Left cardiac atrium (tissue), 4 donors: Measurements from ENCODE around the gene MAPK1. TPM values are rescaled to one million over a fixed set of nuclear protein-coding genes. Genes with fewer than 3 reads are reported as not detected.
"Not testable (repeated sequence)": the region's sequence is repeated elsewhere in the genome, so short reads cannot be mapped to it uniquely, and the experiment has no call there.

ENCODE experiments used
- ATAC-seq, 2 donors: fragments of 200-7000 bp; cut with Tn5 transposase; one replicate each; pipeline ENCODE4 v1.9.1; 2020; ENCODE audit warnings: mild to moderate bottlenecking in 2 of 2, moderate library complexity in 2 of 2
- DNase-seq: peaks from one replicate; pipeline ENCODE4 v3.0.0-alpha.2; 2020
- intact Hi-C, 2 donors: fragments of 100-400 bp; cut with DNase I; formaldehyde crosslinking; loops; one replicate each; pipeline versions ENCODE4 v1.14.1 to v1.15.1; 2022 to 2023
- total RNA-seq, 2 donors: library from RNA; stranded (reverse); fragmentation: NEBNext Ultra II Directional; extraction: Animal tissue kit (Norgen Biotek cat#: 25700); gene quantifications; one replicate each; pipeline ENCODE4 v1.2.1, GENCODE V29; 2021
- donor health status: DM: no; HTN: yes; CAD: no.
- donor health status: DM: no; HTN: yes; CAD: no; lungs with severe emphysema.
- donor health status: DM: yes; HTN: yes; CAD: no.
- donor health status: Dilated cardiomyopathy.

Gene MAPK1
- total RNA-seq, 2 donors from 2014 or later = 98.3 to 104 TPM

DNA sequence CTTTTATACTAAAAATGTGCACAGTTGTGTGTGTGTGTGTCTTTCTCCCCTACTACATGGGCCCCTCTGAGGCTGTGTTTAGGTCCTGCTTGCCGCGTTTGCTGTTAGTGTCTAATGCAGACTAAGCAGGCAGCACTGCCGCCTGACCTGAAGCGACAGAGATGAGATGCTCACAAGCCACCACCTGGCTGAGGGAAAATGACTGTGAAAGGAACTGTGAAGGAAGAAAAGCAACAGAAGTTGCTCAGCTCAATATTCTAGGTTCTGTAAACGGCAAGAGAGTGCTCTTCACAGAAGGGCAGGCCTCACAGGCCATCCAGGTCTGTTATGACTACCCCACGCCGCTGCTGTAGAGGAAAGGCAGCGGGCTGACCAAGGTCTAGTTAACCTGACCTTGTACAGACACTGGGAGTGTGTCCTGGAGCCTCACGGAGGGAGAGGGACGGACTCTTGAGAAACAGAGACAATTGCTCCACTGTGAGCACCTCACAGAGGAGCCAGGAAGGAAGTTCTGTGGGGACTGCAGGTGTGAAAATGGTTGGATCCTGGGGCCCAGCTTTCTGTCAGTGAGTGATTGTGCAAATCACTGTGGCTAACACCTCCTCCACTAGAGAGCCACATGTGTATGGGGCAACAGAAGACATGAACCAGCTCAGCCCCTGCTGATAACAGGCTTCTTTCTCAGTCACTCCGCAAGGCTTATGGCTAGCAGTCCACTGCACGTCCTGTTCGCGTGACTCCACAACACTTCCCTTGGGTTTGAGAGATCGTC is 100.6 kb downstream of the MAPK1 start:
- intact Hi-C loops = no loop called here
- ATAC-seq = peak; percentile 41 to 77
- DNase-seq = no peak

DNA sequence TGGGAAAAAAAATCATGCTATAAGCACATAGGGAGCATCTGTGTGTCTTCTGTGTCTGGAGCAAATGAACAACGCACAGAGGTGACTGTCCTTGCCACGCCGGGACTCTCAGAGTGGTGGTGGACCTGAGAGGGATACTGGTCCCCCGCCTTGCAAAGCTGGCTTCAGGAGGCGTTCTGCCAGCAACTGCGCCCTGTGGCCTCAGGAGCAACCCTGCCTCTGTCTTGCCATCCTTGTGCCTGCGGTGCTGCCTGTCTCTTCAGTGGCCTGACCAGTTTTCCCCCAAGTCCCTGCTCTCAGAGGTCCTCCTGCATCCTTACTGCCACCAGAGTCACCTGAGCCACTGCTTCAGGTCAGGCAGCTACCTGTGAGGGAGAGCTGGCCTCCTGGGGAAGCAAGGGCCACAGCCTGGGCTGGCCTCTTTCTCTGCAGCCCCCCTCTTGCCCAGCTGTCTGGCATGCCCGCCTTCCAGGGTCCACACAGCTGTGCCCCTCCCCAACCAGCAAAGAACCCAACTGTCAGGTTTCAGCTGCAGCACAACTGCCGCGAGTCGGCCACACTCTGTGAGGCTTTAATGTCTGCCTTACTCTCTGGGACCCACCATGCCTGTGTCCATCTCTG is 101.4 kb downstream of the MAPK1 start:
- intact Hi-C loops = no loop called here
- DNase-seq (no peak), ATAC-seq (no peak)

DNA sequence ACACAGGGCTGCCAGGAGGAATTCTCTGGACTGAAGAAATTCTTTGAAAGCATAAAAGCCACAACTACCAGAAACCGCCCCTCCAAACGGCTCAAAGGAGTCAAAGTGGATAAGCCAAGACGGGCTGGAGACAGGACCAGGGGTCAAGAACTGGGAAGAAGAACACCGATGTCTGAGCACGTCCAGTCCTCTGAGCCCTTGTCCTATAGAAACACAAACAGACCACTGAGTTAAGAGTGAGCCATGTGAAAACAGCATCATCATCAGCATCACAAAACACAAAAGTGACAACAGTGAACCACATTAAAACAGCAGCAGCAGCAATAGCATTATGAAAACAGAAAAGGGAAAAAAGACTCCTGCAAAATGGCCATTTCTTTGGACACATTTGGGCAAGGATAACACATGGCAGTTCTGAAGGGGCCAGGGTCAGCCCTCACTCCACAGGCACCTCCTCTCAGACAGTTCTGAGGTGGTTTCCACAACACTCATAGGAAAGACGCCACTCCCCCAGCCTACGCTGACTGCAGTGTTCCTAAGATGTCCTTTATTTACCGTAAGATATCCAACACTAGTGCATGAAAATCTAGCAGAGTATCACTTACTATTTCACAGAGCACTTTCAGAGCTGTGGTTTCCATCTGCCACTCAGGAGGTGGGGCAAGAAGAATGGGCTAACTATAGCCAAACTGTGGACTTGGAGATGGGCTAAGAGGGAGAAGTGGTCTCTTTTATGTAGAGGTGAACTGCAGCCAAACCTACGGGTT is 103.2 kb downstream of the MAPK1 start:
- DNase-seq (no peak), ATAC-seq (no peak)
- intact Hi-C loops = no loop called here

DNA sequence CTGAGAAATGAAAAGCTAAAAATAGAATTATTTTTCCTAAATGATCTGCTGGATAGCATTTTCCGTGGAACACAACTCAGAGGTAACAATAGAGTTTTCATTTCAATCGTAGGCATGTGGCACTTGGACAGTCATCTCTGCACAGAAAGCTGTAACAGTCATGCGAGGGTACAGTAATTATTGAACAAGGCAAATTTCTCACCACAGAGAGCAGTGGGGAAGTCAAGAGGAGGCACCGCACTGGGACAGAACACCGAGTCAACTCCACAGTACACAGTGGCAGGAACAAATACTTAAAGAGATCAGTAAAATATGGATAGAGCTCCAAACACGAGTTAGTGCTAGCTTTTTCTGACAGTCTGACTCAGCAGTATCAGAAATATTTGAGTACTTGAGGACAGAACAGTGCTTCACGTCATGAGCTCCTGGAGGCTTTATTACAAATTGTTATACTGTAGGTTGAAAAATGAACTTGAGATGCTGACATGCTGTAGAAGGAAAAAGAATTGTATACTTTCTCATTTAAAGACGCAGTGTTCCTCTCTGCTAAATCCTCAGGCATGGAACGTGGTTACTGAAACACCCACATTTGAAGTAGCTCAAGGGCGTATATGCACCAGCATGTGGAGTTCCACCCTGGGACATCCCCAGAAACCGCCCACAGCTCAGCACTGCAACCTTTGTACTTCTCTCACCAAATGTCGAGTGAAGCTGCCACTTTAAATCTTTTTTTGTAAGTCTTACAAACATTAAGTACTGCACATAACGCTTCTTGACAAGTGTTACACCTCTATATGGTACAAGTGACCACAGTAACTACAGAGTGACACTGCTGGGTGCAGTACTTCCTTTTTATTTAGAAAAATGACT is 104.5 kb downstream of the MAPK1 start:
- DNase-seq (no peak), ATAC-seq (no peak)
- intact Hi-C loops = no loop called here

DNA sequence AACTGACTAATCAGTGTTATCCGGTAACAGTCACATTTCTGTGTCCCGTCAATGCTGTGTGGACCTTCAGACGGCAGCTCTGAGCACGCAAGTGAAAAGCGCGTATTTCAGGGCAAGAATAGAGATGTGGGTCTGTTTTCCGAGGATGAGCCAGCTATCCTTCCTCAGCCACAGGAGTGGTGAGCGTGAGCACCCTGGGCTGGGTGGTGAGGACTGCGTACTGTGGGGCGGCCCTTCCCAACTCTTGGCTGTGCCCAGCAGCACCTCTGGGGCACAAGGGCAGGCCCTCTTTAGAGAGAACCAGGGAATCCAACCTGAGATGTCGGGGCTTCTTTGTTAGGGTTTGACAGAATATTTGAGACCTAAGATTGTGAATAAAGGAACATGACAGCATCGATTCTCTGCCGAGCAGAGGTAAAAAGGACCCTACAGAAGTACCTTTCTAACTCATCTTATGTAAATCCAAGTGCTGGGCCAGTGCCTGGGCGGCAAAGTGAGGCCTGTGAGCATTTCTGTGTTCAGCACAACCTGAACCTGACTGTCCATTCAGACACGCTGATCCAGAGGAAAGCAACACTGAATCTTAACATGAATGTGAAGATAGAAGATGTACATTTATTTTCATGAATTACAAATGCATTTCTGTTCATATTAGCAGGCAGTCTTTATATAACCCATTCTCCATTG is 105.3 kb downstream of the MAPK1 start:
- ATAC-seq = no peak
- no peak for DNase-seq
- intact Hi-C loops = no loop called here

DNA sequence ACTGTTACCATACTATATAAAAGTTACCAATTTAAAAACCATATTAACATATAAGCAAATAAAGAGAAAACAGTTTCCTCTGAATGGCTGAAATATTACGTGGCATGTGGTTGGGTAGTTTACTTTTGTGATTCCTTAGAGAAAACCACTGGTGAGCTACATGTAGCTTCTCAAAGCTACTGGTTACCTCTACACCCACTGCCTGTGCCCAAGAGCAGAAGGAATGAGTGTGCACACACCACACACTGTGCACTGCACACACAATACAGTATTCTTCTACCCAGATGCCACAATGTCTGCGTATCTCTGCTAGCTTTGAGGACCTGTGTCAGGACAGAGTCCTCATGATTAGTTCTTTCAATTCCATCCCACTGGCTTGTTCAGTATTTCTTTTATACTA is 106.4 kb downstream of the MAPK1 start:
- ATAC-seq (no peak), DNase-seq (no peak)
- intact Hi-C loops = no loop called here

DNA sequence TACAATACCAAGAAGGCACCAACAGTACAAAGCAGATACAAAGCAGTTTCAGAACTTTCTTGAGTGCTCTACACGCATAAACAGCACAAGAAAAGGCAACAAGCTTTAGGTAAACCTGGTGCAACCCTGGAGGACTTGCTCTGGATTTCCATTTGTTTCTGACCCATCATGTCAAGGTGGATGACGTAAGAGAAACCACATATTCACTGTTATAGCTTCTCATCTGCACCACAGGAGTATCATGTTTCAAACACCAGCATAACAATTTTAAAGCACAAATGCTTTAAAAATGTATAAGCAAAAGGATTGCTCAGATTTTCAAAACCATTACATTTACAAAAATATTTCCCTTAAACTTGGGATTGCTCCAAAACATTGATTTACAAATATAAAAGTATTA is 106.8 kb downstream of the MAPK1 start:
- intact Hi-C loops = no loop called here
- ATAC-seq (no peak), DNase-seq (no peak)

DNA sequence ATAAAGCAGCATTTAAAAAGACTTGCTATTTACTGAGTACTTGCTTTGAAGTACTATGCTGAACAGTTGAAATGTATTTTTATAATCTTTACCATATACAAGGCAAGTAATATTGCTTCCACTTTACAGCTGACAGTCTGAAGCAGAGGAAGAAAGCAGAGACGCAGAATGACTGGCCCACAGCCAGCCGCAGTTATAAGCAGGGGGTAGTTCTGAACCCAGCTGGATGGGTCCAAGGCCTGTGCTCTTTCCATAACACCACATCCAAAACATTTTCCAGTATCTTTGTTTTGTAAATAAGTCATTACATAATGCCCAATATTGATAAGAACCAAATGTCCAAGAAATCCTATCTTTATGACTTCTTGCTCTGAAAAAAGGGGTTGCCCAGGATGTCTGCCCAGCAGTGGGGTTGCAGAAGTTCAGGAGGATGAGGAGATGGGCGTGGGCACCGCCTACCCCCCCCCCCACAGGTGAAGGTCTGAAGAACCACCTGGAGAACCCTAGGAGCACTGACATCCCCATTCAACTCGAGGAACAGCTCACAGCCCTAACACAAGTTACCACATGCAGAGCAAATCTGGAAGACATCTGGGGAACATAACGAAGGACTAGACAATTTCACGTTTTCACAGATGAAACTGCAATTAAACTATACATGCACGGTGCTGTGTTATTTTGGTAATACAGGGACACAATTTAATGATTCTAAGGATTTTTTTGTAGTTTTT is 107.6 kb downstream of the MAPK1 start:
- intact Hi-C loops = no loop called here
- DNase-seq (no peak), ATAC-seq (no peak)

DNA sequence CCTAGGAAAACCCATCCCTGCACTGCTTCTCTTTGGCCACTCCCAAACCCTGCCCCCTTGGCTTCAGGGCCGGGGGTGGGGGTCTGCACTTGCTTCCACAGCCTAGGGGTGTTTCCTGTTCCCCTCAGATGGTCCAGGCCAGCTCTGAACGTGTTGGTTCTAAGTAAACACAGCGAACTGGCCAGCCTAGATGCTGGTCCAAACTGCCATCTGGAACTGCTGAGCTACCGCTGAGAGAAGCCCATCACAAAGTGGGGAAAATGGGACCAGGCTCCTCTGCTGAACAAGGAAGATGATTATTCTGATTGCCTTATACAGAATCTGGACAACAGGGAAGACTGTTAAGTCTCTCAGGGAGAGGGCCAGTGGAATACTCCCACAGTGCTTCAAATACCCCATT is 108.4 kb downstream of the MAPK1 start:
- DNase-seq (no peak), ATAC-seq (no peak)
- intact Hi-C loops = no loop called here

DNA sequence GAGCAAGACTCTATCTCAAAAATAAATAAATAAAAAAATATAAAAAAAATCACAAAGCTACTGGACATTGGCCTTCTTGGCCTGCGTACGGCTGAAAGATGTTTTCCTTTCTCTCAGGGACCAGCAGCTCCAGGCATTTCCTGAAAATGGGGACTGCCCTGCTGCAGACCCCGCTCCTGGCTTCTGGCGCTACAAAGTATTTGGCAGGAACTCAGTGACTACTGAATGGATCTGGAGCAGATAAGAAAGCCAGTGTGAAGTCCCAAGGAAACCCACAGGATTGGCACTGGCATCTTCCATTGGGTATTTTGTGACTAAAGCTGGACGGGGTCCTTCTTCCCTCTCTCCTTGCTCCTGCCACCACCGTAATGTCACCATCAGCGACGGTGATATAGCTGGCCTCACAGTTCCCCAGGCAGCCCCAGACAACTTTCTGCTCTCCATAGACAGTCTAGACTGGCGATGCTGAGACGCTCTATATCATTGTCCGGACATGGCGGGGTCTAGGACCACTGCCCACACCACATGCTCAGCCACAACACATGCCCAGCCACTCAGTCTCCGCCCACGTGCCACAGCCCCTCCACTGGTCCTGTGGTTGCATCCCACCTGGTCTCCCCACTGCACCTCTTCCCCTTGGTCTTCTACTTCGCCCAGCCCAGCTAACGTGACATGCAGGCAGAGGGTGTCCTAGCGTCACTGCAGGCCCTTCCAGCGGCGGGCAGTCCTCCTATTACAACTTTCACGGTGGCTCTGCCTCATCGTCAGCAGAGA is 109.2 kb downstream of the MAPK1 start:
- ATAC-seq (no peak), DNase-seq (no peak)
- intact Hi-C loops = no loop called here

DNA sequence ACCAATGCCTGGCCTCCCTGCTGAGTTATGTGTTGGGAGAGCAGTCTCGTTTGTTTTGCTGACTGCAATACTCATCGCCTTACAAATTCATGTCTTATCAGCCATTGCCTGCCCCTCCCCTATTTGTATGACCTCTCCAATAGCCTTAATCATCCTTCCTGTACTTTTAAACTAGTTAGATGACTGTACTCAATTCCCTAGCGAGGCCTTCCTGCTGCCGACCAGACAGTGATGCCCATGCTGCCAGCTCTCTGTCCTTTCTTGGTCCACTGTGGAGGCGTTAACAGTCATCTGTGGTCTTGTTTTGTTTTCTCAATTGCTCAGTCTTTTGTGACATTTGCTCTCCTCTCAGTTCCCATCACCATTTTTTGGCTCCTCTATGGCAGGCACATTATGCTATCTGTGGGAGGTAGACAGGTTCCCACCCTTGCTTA is 111.6 kb downstream of the MAPK1 start:
- intact Hi-C loops = no loop called here
- ATAC-seq = peak; percentile 5 to 65
- no peak for DNase-seq

DNA sequence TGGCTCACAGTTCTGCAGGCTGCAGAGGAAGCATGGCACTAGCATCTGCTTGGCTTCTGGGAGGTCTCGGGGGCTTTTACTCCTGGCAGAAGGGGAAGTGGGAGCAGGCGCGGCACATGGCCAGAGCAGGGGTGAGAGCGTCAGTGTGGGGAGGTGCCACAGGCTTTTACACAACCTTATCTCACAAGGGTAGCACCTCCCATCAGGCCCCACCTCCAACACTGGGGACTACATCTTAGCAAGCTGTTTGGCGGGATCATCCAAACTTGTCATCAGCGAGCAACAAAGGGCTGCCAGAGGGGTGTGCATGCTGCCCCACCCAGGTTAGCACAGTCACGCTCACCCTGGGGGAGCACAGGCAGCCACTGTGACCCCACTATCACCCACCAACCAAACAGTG is 112.9 kb downstream of the MAPK1 start:
- intact Hi-C loops = no loop called here
- DNase-seq (peak; percentile 57), ATAC-seq (peak; percentile 81 to 83)

DNA sequence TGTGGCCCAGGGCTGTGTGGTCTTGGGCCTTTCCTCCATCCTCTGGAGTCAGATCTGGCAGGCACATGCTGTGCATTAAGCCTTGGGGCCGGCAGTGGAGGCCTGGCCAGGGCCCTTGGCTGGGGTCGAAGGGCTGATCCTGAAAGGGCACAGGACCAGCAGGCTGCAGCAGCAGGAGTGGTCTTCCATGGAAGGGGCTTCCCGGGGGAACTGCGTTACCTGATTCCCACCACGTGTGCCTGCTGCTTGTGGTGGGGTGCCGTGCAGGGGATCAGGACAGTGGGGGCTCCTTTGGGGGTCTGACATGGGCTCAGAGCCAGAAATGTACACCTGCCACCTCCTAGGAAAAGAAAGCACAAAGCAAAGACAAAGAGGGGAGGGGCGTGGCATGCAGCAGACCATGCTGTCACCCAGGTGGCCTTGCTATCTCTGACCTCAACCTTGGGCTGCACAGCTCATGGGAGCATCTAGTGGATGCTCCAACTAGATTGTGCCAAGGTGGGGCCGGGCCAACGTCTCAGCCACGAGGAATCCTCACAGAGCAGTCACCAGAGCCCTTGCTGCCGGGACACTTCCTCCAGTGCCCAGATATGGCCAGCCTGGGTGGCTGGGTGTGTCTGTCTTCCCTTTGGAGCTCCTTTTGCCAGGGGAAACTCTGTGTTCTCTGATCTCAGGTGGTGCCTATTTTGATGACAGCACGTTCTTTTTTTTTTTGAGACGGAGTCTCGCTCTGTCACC is 113.9 kb downstream of the MAPK1 start:
- intact Hi-C loops = no loop called here
- ATAC-seq (peak in 1 of 2 donors; percentile 46), DNase-seq (no peak)

DNA sequence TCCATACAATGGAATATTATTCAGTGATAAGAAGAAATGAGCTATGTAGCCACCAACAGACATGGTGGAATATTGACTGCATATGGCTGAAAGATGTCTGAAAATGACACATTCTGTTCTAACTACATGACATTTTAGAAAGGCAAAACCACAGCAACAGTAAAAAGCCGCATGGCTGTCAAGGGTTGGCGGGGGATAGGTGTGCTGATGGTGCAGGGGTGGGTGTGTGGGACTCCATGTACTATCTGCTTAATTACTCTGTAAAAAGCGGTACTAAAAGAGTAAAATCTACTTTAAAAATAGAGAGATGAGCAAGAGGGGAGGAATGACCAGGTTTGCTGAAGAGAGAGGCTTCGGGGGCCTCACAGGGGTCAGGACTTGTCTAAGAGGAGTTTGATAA is 115.2 kb downstream of the MAPK1 start:
- intact Hi-C loops = no loop called here
- DNase-seq (no peak), ATAC-seq (no peak)

DNA sequence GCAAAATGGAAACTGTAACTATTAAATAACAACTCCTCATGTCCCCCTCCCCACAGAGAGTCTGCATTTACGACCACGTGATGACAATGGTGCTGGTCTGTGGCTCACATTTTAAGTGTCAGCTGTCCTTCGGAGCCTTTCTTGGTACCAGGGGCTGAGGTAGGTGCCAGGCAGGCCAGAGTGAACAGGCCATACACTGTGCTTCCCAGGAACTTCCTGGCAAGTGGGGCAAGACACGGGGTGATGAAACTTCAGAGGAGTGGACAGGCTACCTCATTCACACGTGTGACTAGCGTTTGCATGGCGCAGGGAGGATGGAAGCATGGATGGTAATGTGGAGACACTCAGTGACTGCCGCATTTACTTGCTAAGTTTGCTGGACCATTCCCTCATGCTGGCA is 121.5 kb downstream of the MAPK1 start:
- intact Hi-C loops = no loop called here
- ATAC-seq = no peak
- DNase-seq = no peak

DNA sequence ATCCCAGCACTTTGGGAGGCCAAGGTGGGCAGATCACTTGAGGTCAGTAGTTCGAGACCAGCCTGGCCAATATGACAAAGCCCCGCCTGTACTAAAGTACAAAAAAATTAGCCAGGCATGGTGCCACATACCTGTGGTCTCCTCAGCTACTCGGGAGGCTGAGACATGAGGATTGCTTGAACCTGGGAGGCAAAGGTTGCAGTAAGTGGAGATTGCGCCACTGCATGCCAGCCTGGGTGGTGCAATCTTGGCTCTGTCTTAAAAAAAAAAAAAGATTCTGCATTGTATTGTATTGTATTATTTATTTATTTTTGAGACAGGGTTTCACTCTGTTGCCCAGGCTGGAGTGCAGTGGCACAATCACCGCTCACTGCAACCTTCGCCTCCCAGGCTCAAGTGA is 122.5 kb downstream of the MAPK1 start:
- ATAC-seq, DNase-seq, intact Hi-C loops: not testable (repeated sequence)

DNA sequence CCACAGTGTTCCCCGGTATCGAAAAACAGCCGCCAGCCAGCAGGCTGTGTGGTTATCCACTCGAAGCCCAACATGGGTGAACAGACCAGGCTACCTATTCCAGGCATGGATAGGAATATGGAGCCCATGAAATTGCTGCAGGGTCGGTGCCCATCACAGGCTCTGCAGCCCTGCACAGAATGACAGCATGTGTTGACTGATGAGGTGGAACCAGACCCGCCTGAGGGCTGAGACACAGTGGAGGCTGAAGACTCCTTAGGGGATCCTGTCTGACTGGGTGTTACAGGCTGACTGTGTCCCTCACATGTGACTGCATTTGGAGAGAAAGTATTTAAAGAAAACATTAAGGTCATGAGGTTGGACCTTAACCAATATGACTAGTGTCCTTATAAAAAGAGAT is 125.7 kb downstream of the MAPK1 start:
- ATAC-seq (no peak), DNase-seq (no peak)
- intact Hi-C loops = no loop called here
